ENCODE data around the gene NAV1.

Gene NAV1

DNA sequence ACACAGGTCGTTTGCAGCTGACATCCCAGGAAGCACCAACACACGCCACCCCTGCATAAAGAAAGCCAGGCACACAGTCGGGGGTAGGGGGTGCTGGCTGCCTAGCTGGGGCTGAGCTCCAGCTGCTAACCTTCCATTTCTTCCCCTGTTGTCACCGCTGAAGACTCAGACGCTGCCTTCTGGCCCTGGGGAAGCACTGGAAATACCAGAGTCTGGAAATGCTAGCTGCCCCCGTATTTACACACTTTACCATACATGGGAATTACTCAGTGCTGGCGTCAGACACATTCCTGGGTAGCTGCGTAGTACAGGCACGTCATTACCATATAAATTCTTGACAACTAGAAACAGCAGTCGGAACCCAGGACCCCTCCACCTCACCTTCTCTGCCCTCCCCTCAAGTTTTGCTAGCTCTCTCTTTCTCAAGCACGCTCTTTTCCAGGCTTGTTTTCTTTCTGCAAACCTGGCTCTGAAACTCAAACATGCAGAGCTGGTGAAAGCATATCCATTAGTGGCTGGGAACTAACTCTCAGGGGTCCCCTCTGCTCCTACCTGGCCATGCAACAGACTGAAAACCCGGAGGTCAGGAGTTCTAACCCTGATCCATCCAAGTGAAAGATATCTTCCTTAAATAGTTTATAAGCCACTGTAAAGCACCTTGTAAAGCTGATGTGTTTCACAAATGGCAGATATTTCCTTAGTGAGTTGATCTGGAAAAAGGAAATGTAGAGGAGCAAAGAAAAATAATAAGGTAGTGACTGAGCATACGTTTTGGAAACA, 35.3 kb upstream of the NAV1 start:
- peak; percentile 87 for DNase-seq (ENCODE audit: low read depth)

DNA sequence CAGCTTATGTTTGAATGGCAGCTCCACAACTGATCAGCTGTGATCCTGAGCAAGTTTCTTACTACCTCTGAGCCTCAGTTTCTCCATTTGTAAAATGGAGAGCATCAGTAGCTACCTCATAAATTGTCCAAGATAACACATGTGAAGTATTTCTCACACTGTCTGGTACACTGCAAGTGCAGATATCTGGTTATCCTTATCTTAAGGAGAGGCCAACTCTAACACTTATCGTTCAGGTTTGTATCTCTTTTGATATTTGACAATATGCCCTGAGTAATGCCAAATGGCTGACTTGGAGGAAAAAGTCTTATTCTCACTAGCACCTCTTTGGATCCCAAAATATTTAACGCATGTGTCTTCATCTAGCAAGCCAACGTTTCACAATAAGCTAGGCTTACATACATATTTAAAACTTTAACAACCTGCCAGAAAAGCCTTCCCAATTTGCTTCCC, 34.7 kb upstream of the NAV1 start:
- DNase-seq (ENCODE audit: low read depth), result no peak

DNA sequence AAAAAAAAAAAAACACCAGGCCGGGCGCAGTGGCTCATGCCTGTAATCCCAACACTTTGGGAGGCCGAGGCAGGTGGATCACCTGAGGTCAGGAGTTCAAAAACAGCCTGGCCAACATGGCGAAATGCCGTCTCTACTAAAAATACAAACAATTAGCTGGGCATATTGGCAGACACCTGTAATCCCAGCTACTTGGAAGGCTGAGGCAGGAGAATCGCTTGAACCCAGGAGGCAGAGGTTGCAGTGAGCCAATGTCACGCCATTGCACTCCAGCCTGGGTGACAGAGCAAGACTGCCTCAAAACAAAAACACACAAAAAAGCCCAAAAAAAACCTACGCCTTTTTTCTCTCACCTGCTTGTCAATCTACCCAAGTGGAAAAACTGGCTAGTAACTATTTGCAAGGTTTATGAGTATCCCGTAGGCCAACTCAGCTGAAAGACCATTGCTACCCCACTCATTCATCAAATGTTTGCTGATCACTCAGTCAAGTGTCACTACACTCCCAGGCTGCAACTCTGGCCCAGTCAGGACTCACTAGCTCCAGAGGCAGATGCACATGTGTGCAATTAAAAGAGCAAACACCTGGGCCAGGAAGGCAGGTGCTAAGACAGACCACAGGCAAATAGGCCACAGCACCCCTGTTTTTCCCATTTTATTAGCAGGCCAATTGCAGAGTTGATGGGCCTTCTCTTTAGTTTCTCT, 34.0 kb upstream of the NAV1 start:
- no peak for DNase-seq (ENCODE audit: low read depth)

GRCh38 chr1:201505503-201505890, 33.4 kb upstream of the NAV1 start:
- DNase-seq (ENCODE audit: low read depth), result no peak

DNA sequence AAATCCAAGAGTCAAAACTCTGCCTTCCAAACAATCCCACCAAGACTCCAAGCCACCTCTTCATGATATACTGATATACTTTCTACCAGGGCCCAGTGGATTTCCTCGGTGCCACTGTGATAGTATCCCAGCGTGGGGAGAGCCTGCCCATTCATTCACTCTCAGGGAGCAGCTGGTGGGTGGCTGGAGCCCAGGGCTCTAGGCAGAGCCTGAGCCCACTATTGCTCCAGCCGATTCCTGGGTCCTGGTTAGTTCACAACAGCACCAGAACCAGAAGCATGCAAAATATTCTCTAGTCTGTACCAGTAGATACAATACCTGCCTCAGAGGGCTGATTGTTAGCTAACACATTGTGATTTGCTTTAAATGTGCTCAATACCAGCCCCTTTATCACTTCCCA, 32.8 kb upstream of the NAV1 start:
- DNase-seq (ENCODE audit: low read depth), result no peak

- no peak for DNase-seq (ENCODE audit: low read depth)
Measured at GRCh38 chr1:201506557-201507359, 32.2 kb upstream of the NAV1 start, which contains the start of gene CSRP1. Gene CSRP1, minus strand, starts transcription at chr1:201507123. Its CDS starts 10,820 bp downstream, at chr1:201496303.

DNA sequence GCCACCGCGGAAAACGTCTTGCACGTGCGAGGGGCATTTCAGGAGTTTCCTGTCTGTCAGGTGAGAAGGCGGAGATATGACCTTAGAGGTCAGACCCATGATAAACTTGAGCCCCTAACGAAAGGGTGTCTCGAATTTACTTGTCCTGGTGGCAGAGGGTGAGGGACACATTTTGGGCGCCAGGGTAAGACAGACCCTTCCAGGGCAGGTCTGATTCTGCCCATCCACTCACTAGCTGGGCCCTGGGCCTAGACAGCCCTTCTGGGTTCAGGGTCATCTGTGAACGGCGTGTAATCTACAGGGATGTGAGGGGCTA, 31.6 kb upstream of the NAV1 start:
- no peak for DNase-seq (ENCODE audit: low read depth)

GRCh38 chr1:201508809-201509208, 30.1 kb upstream of the NAV1 start:
- no peak for DNase-seq (ENCODE audit: low read depth)

DNA sequence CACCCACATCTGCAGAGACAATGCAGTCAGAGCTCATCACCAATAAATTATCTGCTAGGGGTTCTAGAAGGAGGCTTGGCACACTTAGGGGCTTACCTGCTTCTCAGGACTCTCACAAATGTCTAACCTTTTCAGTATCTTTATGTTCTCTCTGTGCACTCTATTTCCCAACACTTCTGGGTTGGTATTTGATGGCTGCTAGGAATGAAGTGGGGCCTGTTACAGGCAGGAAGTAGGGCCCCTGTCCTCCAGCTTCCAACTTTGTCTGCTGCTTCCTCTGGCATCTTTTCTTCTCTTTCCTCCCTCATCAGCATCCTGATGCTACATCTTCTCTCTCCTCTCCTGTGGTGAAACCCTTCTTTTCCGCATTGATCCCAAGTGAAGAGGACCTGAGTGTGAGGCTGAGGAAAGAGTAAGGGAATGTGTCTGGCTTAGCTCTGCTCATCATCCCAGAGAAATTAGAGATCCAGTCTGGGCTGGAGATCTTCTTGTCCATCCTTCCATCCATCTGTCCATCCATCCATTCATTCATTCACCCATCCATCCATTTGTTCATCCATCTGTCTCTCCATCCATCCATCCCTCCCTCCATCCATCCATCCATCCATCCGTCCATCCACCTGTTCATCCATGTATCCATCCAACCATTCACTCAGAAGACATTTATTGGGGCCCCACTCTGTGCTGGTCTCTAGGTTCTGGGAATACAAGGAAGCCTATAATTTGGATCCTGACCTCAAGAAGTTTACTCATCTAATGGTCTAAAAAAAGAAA, 29.1 kb upstream of the NAV1 start:
- DNase-seq (ENCODE audit: low read depth), result no peak

- DNase-seq (ENCODE audit: low read depth), result no peak
Measured at GRCh38 chr1:201510734-201511133, 28.2 kb upstream of the NAV1 start.

GRCh38 chr1:201511396-201511940, 27.5 kb upstream of the NAV1 start:
- DNase-seq (ENCODE audit: low read depth), result no peak

DNA sequence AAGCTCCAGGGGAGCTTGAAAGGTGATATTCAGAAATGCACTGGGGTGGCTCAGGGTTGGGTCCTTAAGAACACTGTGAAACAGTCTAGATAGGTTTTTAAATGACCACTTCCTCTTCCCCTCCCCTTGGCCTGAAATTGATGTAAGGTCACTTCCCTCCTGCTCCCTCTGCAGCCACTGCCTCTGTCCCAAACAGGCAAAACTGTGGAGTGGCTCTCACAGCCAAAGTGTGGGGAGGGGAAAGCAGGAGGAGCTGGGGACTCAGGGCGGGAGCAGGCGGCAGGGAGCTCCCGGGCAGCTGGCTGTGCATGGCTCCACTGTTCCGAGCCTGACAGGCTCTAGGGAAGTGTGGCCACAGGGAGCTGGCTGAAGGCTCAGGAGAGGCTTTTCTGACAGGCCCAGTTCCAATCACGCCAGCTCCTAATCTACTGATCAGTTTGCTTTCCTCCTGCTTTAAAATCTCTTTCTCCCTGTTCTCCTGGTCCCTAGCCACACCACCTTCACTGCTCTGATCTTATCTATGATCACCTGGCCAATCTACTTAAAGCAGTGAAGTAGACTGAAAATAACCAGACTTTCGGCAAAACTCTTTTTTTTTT, 26.9 kb upstream of the NAV1 start:
- DNase-seq (ENCODE audit: low read depth), result no peak

DNA sequence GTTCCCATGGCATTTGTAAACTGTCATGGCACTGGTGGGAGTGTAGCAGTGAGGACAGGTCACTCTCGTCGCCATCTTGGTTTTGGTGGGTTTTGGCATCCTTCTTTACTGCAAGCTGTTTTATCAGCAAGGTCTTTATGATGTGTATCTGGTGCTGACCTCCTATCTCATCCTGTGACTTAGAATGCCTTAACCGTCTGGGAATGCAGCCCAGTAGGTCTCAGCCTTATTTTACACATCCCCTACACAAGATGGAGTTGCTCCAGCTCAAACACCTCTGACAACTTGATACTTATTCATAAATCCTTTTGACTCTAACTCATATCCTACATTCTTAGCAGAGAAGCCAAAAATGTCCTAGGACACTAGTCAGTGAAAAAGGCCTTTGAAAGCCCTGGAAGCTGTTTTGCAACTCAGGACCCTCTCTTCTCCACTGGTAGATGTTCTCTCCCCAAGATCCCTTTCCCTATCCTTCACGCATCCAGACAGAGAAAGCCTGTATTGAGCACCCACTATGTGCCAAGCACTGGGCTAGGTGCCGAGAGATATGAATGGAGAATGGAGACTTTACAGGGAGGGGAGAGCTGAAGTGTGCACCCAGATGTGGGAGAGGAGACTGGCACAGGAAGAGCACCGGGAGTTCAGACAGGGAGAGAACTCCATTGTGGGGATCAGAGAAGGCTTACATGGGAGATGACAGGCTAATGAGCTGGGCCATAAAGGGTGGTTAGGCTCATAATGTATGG, 25.3 kb upstream of the NAV1 start:
- no peak for DNase-seq (ENCODE audit: low read depth)

DNA sequence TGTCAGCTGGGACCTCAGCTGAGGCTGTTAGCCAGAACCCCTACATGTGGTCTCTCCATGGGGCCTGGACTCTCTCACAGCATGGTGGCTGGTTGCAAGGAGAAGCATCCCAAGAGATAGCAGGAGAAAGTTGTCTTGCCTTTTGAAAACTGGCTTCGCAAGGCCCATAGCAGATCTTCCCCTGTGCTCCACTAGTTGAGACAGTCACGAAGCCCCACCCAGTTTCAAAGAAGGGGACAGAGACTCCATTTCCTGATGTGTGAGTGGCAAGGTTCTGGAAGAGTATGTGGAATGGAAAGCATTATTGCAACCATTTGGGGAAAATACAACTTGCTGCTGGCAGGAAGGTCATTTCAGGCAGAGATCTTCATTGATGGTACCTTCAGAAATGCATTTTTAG, 24.5 kb upstream of the NAV1 start:
- no peak for DNase-seq (ENCODE audit: low read depth)

DNA sequence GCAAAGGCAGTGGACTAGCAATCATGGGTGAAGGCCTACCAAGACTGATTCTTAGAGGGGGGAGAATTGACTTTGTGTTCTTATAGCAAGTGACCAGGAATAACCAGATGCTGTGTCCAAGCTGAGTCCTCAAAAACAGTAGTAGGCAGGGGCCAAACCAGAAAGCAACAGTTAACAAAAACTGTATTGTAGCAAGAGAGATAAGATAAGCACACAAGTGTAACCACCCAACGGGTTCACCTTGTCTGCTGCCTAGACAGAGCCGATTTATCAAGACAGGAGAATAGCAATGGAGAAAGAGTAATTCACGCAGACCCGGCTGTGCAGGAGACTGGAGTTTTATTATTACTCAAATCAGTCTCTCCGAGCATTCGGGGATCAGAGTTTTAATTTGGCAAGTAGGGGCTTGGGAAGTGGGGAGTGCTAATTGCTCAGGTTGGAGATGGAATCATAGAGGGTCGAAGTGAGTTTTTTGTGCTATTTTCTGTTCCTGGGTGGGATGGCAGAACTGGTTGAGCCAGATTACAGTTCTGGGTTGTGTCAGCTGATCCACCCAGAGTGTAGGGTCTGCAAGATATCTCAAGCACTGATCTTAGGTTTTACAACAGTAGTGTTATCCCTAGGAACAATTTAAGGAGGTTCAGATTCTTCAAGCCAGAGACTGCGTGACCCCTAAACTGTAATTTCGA, 23.7 kb upstream of the NAV1 start:
- DNase-seq (ENCODE audit: low read depth), result no peak

DNA sequence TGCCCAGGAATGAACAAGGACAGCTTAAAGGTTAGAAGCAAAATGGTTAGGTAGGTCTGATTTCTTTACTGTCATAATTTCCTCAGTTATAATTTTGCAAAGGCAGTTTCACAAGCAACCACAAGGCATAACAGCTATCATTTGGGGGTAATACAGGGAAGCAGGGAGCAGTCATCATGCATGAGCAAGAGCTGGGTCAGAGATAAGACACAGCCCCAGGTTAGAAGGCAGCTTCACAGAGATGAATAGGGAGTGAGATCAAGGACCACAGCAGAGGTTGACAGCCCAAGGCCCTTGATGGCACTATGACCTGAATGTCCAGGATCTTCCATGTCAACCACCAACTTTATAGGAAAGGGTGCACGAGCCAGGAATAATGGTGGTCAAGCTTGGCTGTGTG, 23.0 kb upstream of the NAV1 start:
- no peak for DNase-seq (ENCODE audit: low read depth)

DNA sequence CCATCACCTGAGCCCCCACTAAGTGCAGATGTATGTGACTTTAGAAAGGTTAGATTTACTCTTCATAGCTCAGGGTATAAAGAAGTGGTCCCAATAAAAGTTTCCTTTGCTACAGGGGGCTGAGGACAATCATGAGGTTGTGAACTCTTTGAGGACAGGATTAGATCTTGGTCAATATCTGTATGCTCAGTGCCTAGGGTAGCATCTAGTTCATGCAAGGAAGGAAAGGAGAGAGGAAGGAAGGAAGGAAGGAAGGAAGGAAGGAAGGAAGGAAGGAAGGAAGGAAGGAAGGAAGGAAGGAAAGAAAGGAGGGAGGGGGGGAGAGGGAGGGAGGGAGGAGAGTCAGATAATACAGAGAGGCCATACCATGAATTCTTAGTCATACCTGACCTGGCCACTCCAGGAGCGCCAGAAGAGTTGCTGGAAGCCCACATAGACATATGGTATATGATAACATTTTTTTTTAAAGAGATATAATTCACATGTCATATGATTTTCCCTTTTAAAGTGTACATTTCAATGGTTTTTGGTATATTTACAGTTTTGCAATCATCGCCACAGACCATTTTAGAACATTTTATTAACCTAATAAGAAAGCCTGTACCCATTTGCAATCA, 22.3 kb upstream of the NAV1 start:
- no peak for DNase-seq (ENCODE audit: low read depth)

- DNase-seq (ENCODE audit: low read depth), result no peak
Measured at GRCh38 chr1:201517631-201518030, 21.3 kb upstream of the NAV1 start.

- no peak for DNase-seq (ENCODE audit: low read depth)
Measured at GRCh38 chr1:201518071-201518470, 20.9 kb upstream of the NAV1 start.
